Activated CD4-positive, alpha-beta T cell treated with anti-CD3 and anti-CD28 coated beads for 48 hours (primary cell): ENCODE measurements around the gene RAD54L.
"Not testable (repeated sequence)": the region's sequence is repeated elsewhere in the genome, so short reads cannot be mapped to it uniquely, and the experiment has no call there.

ENCODE experiments used
- DNase-seq: peaks from one replicate; pipeline ENCODE4 v3.0.0-alpha.2; 2020

Gene RAD54L

GRCh38 chr1:46325285-46326076 is 77.9 kb downstream of the RAD54L start:
- not testable (repeated sequence) for DNase-seq
